Osteoblast (primary cell): ENCODE results near the gene NCMAP. TPM values are rescaled to one million over a fixed set of nuclear protein-coding genes. Genes with fewer than 3 reads are reported as not detected.
"Not testable (repeated sequence)": the region's sequence is repeated elsewhere in the genome, so short reads cannot be mapped to it uniquely, and the experiment has no call there.

Experiments
- DNase-seq: peaks from one replicate; pipeline ENCODE4 v3.0.0; 2011; ENCODE audit warnings: low spot score, mixed read lengths; ENCODE audit not compliant: insufficient read length; ENCODE audit errors: missing footprints
- H2AFZ ChIP-seq: 2 replicates; pipeline ENCODE4 v1.6.0; 2011; ENCODE audit warnings: mild to moderate bottlenecking, low read length
- H3K27ac ChIP-seq: 2 replicates; pipeline ENCODE4 v1.5.1; 2011; ENCODE audit warnings: mild to moderate bottlenecking, low read depth, low read length, moderate library complexity
- H3K27me3 ChIP-seq: 2 replicates; pipeline ENCODE4 v1.6.0; 2012; ENCODE audit warnings: mild to moderate bottlenecking, control low read depth, inconsistent platforms, low read length, moderate library complexity; ENCODE audit not compliant: insufficient read depth
- H3K36me3 ChIP-seq: 2 replicates; pipeline ENCODE4 v1.5.1; 2011; ENCODE audit warnings: mild to moderate bottlenecking, low read length, control low read depth, moderate library complexity; ENCODE audit not compliant: insufficient read depth
- H3K4me1 ChIP-seq: 2 replicates; pipeline ENCODE4 v1.5.1; 2011; ENCODE audit warnings: mild to moderate bottlenecking, low read length, control low read depth, moderate library complexity; ENCODE audit not compliant: insufficient read depth
- H3K4me2 ChIP-seq: 2 replicates; pipeline ENCODE4 v1.6.0; 2011; ENCODE audit warnings: mild to moderate bottlenecking, low read length; ENCODE audit not compliant: insufficient read depth
- H3K4me3 ChIP-seq: fragments of 200-600 bp; sonication (generic); 3 replicates; pipeline ENCODE4 v1.5.1; 2012; ENCODE audit warnings: mild to moderate bottlenecking, low read length, inconsistent platforms; ENCODE audit not compliant: insufficient read depth
- H3K79me2 ChIP-seq: 2 replicates; pipeline ENCODE4 v1.6.0; 2012; ENCODE audit warnings: mild to moderate bottlenecking, low read length, control low read depth, inconsistent platforms; ENCODE audit not compliant: insufficient read depth
- H3K9me3 ChIP-seq: 2 replicates; pipeline ENCODE4 v1.5.1; 2011; ENCODE audit warnings: low read depth, low read length, control low read depth
- H4K20me1 ChIP-seq: 2 replicates; pipeline ENCODE4 v1.6.0; 2012; ENCODE audit warnings: mild to moderate bottlenecking, low read length, control low read depth; ENCODE audit not compliant: insufficient read depth
- CTCF ChIP-seq: IDR thresholded peaks from 2 replicates; pipeline ENCODE4 v1.5.1; 2011; ENCODE audit warnings: mild to moderate bottlenecking, low read depth, low read length, moderate library complexity; ENCODE audit errors: extremely low read depth
- total RNA-seq: library from RNA; depleted of rRNA; stranded (reverse); fragments of >200 nt; gene quantifications from 2 replicates; pipeline ENCODE4 v1.2.3, GENCODE V29; 2012

NCMAP gene
- total RNA-seq, 1 donor = not detected

DNA sequence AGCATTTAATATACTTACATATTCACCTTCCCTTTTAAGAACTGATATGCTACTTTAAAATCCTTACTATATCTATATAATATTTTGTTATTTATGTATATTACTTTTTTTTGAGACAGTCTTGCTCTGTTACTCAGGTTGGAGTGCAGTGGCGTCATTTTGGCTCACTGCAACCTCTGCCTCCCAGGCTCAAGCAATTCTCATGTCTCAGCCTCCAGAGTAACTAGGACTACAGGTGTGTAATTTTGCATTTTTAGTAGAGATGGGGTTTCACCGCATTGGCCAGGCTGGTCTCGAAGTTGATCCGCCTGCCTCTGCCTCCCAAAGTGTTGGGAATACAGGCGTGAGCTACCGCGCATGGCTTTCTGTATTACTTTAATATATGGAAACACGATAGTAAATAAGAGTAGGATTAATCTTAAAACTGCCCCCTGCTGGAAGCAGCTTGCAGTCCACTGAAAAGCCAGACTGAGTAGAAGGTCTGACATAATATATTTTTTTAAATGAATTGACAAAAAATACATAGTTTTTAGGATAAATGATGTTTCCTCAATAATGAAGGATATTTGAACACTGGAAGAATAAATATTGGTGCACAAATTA, 28.8 kb upstream of the NCMAP start:
- Histone ChIP-seq H3K9me3 (no peaks in the 10 kb centered on the region), H4K20me1 (no peaks in the 10 kb centered on the region), H3K36me3 (no peaks in the 10 kb centered on the region), H3K4me3 (no peak overlapping the region), H3K27me3 (no peaks in the 10 kb centered on the region), H3K4me1 (no peaks in the 10 kb centered on the region), H3K27ac (no peak overlapping the region), H3K79me2 (no peaks in the 10 kb centered on the region), H2AFZ (no peak overlapping the region), H3K4me2 (no peak overlapping the region)
- DNase-seq = no peak
- TF ChIP-seq CTCF = peak; percentile 67

DNA sequence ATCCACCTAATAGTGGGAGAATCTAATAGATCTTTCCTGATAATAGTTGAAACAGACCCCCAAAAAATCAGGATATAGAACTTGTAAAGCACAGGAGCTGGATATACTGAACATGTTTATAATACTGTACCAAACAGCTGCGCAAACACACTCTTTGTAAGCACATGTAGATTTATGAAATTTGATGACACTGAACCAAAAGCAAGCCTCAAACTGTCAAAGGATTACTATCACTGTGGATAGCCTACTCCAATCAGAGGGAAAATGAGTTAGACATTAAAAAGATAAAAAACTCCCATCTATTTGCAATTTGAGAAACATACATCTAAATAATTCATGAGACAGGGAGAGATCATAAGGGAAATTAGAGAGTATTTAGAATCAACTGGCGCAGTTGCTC, 27.1 kb upstream of the NCMAP start:
- no peak for DNase-seq
- H3K79me2 ChIP-seq = no peaks in the 10 kb centered on the region
- H3K36me3 ChIP-seq = no peaks in the 10 kb centered on the region
- H3K27ac ChIP-seq = no peak overlapping the region
- no peak overlapping the region for H3K4me2 ChIP-seq
- H4K20me1 ChIP-seq = no peaks in the 10 kb centered on the region
- H3K4me3 ChIP-seq = no peak overlapping the region
- H2AFZ ChIP-seq = no peak overlapping the region
- H3K9me3 ChIP-seq = no peaks in the 10 kb centered on the region
- no peaks in the 10 kb centered on the region for H3K27me3 ChIP-seq
- no peaks in the 10 kb centered on the region for H3K4me1 ChIP-seq
- no peak for TF ChIP-seq CTCF

DNA sequence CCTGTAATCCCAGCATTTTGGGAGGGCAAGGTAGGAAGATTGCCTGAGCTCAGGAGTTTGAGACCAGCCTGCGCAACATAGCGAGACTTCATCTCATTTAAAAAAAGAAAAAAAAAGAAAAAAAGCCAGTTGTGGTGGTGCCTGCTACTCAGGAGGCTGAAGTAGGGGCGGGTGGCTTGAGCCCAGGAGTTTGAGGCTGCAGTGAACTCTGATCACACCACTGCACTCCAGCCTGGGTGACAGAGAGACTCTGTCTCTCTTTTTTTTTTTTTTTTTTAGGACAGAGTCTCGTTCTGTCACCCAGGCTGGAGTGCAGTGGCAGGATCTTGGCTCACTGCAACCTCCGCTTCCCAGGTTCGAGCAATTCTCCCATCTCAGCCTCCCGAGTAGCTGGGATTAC, 26.6 kb upstream of the NCMAP start:
- H3K9me3 ChIP-seq, H3K79me2 ChIP-seq, H3K27ac ChIP-seq, H3K36me3 ChIP-seq, DNase-seq, H3K4me1 ChIP-seq, H3K4me2 ChIP-seq, H3K4me3 ChIP-seq, H2AFZ ChIP-seq, H3K27me3 ChIP-seq, H4K20me1 ChIP-seq: not testable (repeated sequence)

DNA sequence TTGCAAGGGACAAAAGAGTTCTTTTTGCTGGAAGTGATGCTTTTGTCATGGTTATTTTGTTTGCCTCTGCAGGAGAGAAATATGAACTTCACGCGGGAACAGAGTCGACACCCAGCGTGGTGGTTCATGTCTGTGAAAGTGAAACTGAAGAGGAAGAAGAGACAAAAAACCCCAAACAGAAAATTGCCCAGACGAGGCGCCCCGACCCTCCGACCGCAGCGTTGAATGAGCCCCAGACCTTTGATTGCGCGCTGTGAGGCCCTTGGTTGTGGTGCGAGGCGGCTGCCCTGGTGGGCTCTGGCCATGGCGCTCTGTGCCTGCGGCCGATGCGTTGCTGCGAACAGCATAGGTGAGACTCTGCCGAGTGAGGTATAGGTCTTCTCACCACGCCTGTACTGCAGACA, 20.9 kb upstream of the NCMAP start:
- H3K36me3 ChIP-seq = no peaks in the 10 kb centered on the region
- no peak overlapping the region for H2AFZ ChIP-seq
- no peaks in the 10 kb centered on the region for H3K9me3 ChIP-seq
- no peak overlapping the region for H3K4me2 ChIP-seq
- no peak overlapping the region for H3K4me3 ChIP-seq
- H3K4me1 ChIP-seq = no peaks in the 10 kb centered on the region
- DNase-seq = no peak
- H4K20me1 ChIP-seq = no peaks in the 10 kb centered on the region
- no peak for TF ChIP-seq CTCF
- H3K27me3 ChIP-seq = no peaks in the 10 kb centered on the region
- no peak overlapping the region for H3K27ac ChIP-seq
- H3K79me2 ChIP-seq = no peaks in the 10 kb centered on the region
